CD4-positive, alpha-beta memory T cell (primary cell): ENCODE data around the gene SLX4IP. TPM values are rescaled to one million over a fixed set of nuclear protein-coding genes. Genes with fewer than 3 reads are reported as not detected.

Source experiments
- CTCF ChIA-PET: fragments of 350-600 bp; sonication (Branson Sonifier 250); formaldehyde crosslinking; loops from one replicate; lab custom pipeline; 2021; ENCODE audit warnings: inconsistent platforms; ENCODE audit not compliant: partially characterized antibody; lab: Charles Lee
- POLR2A ChIA-PET: fragments of 350-600 bp; sonication (Branson Sonifier 250); formaldehyde crosslinking; loops from one replicate; lab custom pipeline; 2021; ENCODE audit not compliant: partially characterized antibody; lab: Charles Lee
- DNase-seq, 5 donors: peaks; one replicate each; pipeline versions ENCODE4 v3.0.0 to v3.0.0-alpha.2; 2020 to 2022; ENCODE audit warnings: mixed read lengths in 1 of 5
- H3K27ac ChIP-seq: one replicate; pipeline ENCODE4 v1.7.0; 2013; ENCODE audit warnings: low read depth, low read length
- H3K27me3 ChIP-seq: 2 replicates; pipeline ENCODE4 v1.7.0; 2013; ENCODE audit warnings: mild to moderate bottlenecking, low read length, moderate library complexity; ENCODE audit not compliant: insufficient read depth
- H3K36me3 ChIP-seq: 2 replicates; pipeline ENCODE4 v1.7.0; 2013; ENCODE audit warnings: mild to moderate bottlenecking, low read length, moderate library complexity; ENCODE audit not compliant: insufficient read depth
- H3K4me1 ChIP-seq: 2 replicates; pipeline ENCODE4 v1.7.0; 2013; ENCODE audit warnings: mild to moderate bottlenecking, low read length, moderate library complexity; ENCODE audit not compliant: insufficient read depth
- H3K4me3 ChIP-seq, 2 donors: one replicate each; pipeline ENCODE4 v1.7.0; 2013; ENCODE audit warnings: low read length in 2 of 2, mild to moderate bottlenecking in 1 of 2
- H3K9me3 ChIP-seq, 2 donors: one replicate each; pipeline ENCODE4 v1.7.0; 2013; ENCODE audit warnings: low read length in 2 of 2, control low read depth in 1 of 2; ENCODE audit not compliant: control insufficient read depth in 1 of 2
- H3K27ac Mint-ChIP-seq, 7 donors: one replicate each; pipeline ENCODE4 v1.8.0; 2020 to 2021; ENCODE audit warnings: mixed read lengths in 7 of 7, mild to moderate bottlenecking in 6 of 7, inconsistent platforms in 3 of 7, moderate library complexity in 3 of 7
- H3K27me3 Mint-ChIP-seq, 2 donors: one replicate each; pipeline ENCODE4 v1.8.0; 2020 to 2021; ENCODE audit warnings: mixed read lengths in 2 of 2
- H3K36me3 Mint-ChIP-seq, 2 donors: one replicate each; pipeline ENCODE4 v1.8.0; 2020 to 2021; ENCODE audit warnings: mixed read lengths in 2 of 2, inconsistent platforms in 1 of 2, mild to moderate bottlenecking in 1 of 2
- H3K4me1 Mint-ChIP-seq, 4 donors: one replicate each; pipeline ENCODE4 v1.8.0; 2020 to 2021; ENCODE audit warnings: mixed read lengths in 4 of 4, mild to moderate bottlenecking in 1 of 4
- H3K4me3 Mint-ChIP-seq, 8 donors: one replicate each; pipeline ENCODE4 v1.8.0; 2020 to 2021; ENCODE audit warnings: mixed read lengths in 8 of 8, mild to moderate bottlenecking in 7 of 8, moderate library complexity in 6 of 8, inconsistent platforms in 3 of 8
- H3K9me3 Mint-ChIP-seq, 8 donors: one replicate each; pipeline ENCODE4 v1.8.0; 2020 to 2021; ENCODE audit warnings: mixed read lengths in 8 of 8, mild to moderate bottlenecking in 5 of 8, inconsistent platforms in 3 of 8, moderate library complexity in 1 of 8
- intact Hi-C: fragments of 100-400 bp; cut with micrococcal nuclease; formaldehyde crosslinking; loops from one replicate; pipeline ENCODE4 v1.15.1; 2023
- polyA plus RNA-seq, 2 donors: library from polyadenylated mRNA; unstranded; fragments of 300-500 nt; fragmentation: Illumina TruSeq; gene quantifications; one replicate each; pipeline ENCODE4 v1.2.3, GENCODE V29; 2021
- total RNA-seq, 2 experiments: library from RNA; stranded (reverse); gene quantifications; one replicate each; pipeline ENCODE4 v1.2.3, GENCODE V29; 2021

The SLX4IP gene
- total and polyA plus RNA-seq, 4 experiments from 2014 or later, result 1.5 to 6.6 (median 4.0) TPM

DNA sequence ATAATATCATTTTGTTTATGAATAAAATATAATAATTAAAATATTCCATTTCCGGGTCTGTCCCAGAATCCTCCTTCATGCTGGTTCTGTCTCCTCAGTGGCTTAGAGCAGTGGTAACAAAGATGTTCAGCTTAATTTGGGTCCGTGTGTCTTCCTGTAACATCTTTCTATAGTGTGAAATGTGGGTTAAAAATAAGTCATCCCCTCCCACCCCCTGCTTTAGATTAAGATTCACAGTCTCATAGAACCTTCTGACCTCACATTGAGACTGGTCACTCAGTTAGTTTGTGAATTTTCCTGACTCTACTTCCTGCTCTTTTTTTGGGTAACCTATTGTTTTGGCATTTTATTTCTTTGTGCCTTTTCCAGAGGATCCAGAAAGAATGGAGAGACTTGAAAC is 55.2 kb downstream of the SLX4IP start:
- Histone ChIP-seq H3K27ac (no peak overlapping the region), H3K36me3 (no peaks in the 10 kb centered on the region), H3K4me1 (peaks cover 8% of the 10 kb centered on the region), H3K4me3 (no peak overlapping the region), H3K9me3 (no peaks in the 10 kb centered on the region), H3K27me3 (no peaks in the 10 kb centered on the region)
- ChIA-PET POLR2A (no interaction called here), CTCF (no interaction called here)
- Mint-ChIP-seq H3K27me3 (no peaks in the 10 kb centered on the region), H3K4me1 (peaks cover 6 to 22% (median 14%) of the 10 kb centered on the region in 4 donors), H3K27ac (no peak overlapping the region), H3K36me3 (no peaks in the 10 kb centered on the region), H3K9me3 (no peaks in the 10 kb centered on the region), H3K4me3 (no peak overlapping the region)
- intact Hi-C loops, result no loop called here
- DNase-seq, result no peak

- Histone ChIP-seq H3K27ac (no peak overlapping the region), H3K4me3 (no peak overlapping the region), H3K27me3 (no peaks in the 10 kb centered on the region), H3K36me3 (no peaks in the 10 kb centered on the region), H3K9me3 (no peaks in the 10 kb centered on the region), H3K4me1 (peaks cover 13% of the 10 kb centered on the region)
- Mint-ChIP-seq H3K4me3 (no peak overlapping the region), H3K9me3 (no peaks in the 10 kb centered on the region), H3K27ac (no peak overlapping the region), H3K27me3 (no peaks in the 10 kb centered on the region), H3K4me1 (peaks cover 8 to 26% (median 16%) of the 10 kb centered on the region in 4 donors), H3K36me3 (no peaks in the 10 kb centered on the region)
- CTCF ChIA-PET, result no interaction called here
- no peak for DNase-seq
- intact Hi-C loops, result no loop called here
- POLR2A ChIA-PET, result no interaction called here
These were observed 55.6 kb downstream of the SLX4IP start for GRCh38 chr20:10490706-10491105.

GRCh38 chr20:10492065-10492464 is 57.0 kb downstream of the SLX4IP start:
- Mint-ChIP-seq H3K36me3 (no peaks in the 10 kb centered on the region), H3K4me3 (no peak overlapping the region), H3K9me3 (no peaks in the 10 kb centered on the region), H3K27ac (no peak overlapping the region), H3K4me1 (peaks cover 8 to 34% (median 20%) of the 10 kb centered on the region in 4 donors), H3K27me3 (no peaks in the 10 kb centered on the region)
- CTCF ChIA-PET, result no interaction called here
- intact Hi-C loops, result no loop called here
- no peak overlapping the region for H3K4me3 ChIP-seq
- no peak overlapping the region for H3K27ac ChIP-seq
- no peaks in the 10 kb centered on the region for H3K27me3 ChIP-seq
- no peaks in the 10 kb centered on the region for H3K36me3 ChIP-seq
- POLR2A ChIA-PET, result no interaction called here
- DNase-seq, result no peak
- H3K9me3 ChIP-seq, result no peaks in the 10 kb centered on the region
- H3K4me1 ChIP-seq, result peaks cover 14% of the 10 kb centered on the region

DNA sequence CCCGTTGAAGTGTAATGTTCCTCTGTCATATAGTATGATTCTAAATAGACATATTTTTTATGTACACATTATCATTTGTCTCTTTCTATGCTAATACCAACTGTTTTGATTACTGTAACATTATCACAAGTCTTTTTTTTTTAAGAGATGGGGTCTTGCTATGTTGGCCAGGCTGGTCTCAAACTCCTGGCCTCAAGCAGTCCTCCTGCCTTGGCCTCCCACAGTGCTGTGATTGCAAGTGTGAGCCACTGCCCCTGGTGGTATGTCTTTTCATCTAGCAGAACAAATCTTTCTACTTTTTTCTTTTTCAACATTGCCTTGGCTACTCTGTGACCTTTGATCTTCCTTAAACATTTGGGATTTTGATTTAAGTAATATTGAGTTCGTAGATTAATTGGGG is 57.7 kb downstream of the SLX4IP start:
- ChIA-PET CTCF (no interaction called here), POLR2A (no interaction called here)
- Histone ChIP-seq H3K4me1 (peaks cover 14% of the 10 kb centered on the region), H3K4me3 (no peak overlapping the region), H3K36me3 (no peaks in the 10 kb centered on the region), H3K27ac (no peak overlapping the region), H3K27me3 (no peaks in the 10 kb centered on the region), H3K9me3 (no peaks in the 10 kb centered on the region)
- no peak for DNase-seq
- no peaks in the 10 kb centered on the region for H3K36me3 Mint-ChIP-seq
- intact Hi-C loops, result no loop called here
- no peak overlapping the region for H3K4me3 Mint-ChIP-seq
- no peaks in the 10 kb centered on the region for H3K9me3 Mint-ChIP-seq
- no peak overlapping the region for H3K27ac Mint-ChIP-seq
- no peaks in the 10 kb centered on the region for H3K27me3 Mint-ChIP-seq
- H3K4me1 Mint-ChIP-seq, result peaks cover 9 to 35% (median 22%) of the 10 kb centered on the region in 4 donors

DNA sequence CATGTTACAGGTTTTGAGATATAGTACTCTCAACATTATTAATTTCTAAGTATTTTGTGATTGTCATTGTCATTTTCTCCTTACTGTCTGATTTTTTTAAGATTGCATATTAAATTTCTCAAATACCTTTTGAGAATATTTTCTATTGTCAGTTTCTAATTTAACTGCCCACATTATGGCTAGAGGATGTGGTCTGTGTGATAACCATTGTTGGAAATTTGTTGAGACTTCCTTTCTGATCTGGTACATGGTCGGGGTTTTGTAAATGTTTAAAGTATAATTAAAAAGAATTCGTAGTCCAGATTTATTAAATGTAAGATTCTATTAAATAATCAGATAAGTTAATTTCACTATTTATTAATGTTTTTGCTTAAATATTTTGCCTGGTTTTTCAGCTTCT is 60.1 kb downstream of the SLX4IP start:
- Histone ChIP-seq H3K27ac (no peak overlapping the region), H3K27me3 (no peaks in the 10 kb centered on the region), H3K4me3 (no peak overlapping the region), H3K4me1 (peaks cover 14% of the 10 kb centered on the region), H3K36me3 (no peaks in the 10 kb centered on the region), H3K9me3 (no peaks in the 10 kb centered on the region)
- POLR2A ChIA-PET, result interaction anchor here (0.7 kb wide), 1 partner anchor 17 kb away, joined by 3 read pairs; no protein-coding TSS in a partner anchor
- H3K27me3 Mint-ChIP-seq, result no peaks in the 10 kb centered on the region
- H3K4me3 Mint-ChIP-seq, result peak overlapping the region in 2 of 8 donors; percentile 32 to 47
- no peak for DNase-seq
- peak overlapping the region in 1 of 7 donors; percentile 72 for H3K27ac Mint-ChIP-seq
- H3K4me1 Mint-ChIP-seq, result peaks cover 8 to 29% (median 19%) of the 10 kb centered on the region in 4 donors
- intact Hi-C loops, result no loop called here
- CTCF ChIA-PET, result interaction anchor here (1.0 to 1.1 kb wide), 2 partner anchors 51 to 61 kb away, joined by 4 to 5 read pairs; partner anchors contain the start of genes MKKS and SLX4IP
- no peaks in the 10 kb centered on the region for H3K9me3 Mint-ChIP-seq
- no peaks in the 10 kb centered on the region for H3K36me3 Mint-ChIP-seq

- no peak overlapping the region for H3K4me3 ChIP-seq
- no peak for DNase-seq
- no peak overlapping the region for H3K4me3 Mint-ChIP-seq
- peaks cover 22% of the 10 kb centered on the region for H3K4me1 ChIP-seq
- intact Hi-C loops, result no loop called here
- no peaks in the 10 kb centered on the region for H3K27me3 ChIP-seq
- no peak overlapping the region for H3K27ac Mint-ChIP-seq
- no peaks in the 10 kb centered on the region for H3K9me3 Mint-ChIP-seq
- no peaks in the 10 kb centered on the region for H3K36me3 ChIP-seq
- no peaks in the 10 kb centered on the region for H3K27me3 Mint-ChIP-seq
- CTCF ChIA-PET, result interaction anchor here (1.4 kb wide), 1 partner anchor 518 kb away, joined by 3 read pairs; no protein-coding TSS in a partner anchor
- H3K27ac ChIP-seq, result no peak overlapping the region
- peaks cover 15 to 37% (median 24%) of the 10 kb centered on the region in 4 donors for H3K4me1 Mint-ChIP-seq
- POLR2A ChIA-PET, result no interaction called here
- H3K36me3 Mint-ChIP-seq, result no peaks in the 10 kb centered on the region
- H3K9me3 ChIP-seq, result no peaks in the 10 kb centered on the region
These were observed 61.4 kb downstream of the SLX4IP start for GRCh38 chr20:10496465-10496864.

- intact Hi-C loops, result no loop called here
- no peak overlapping the region for H3K4me3 Mint-ChIP-seq
- Histone ChIP-seq H3K36me3 (no peaks in the 10 kb centered on the region), H3K27me3 (no peaks in the 10 kb centered on the region), H3K9me3 (no peaks in the 10 kb centered on the region), H3K4me3 (no peak overlapping the region), H3K27ac (no peak overlapping the region), H3K4me1 (peaks cover 25% of the 10 kb centered on the region)
- POLR2A ChIA-PET, result no interaction called here
- CTCF ChIA-PET, result no interaction called here
- no peaks in the 10 kb centered on the region for H3K36me3 Mint-ChIP-seq
- DNase-seq, result no peak
- no peaks in the 10 kb centered on the region for H3K9me3 Mint-ChIP-seq
- peaks cover 19 to 45% (median 28%) of the 10 kb centered on the region in 4 donors for H3K4me1 Mint-ChIP-seq
- no peaks in the 10 kb centered on the region for H3K27me3 Mint-ChIP-seq
- H3K27ac Mint-ChIP-seq, result peak overlapping the region in 1 of 7 donors; percentile 68
These were observed 62.2 kb downstream of the SLX4IP start for GRCh38 chr20:10497283-10497682.
